ENCODE data around the gene ATXN1.

The ATXN1 gene

DNA sequence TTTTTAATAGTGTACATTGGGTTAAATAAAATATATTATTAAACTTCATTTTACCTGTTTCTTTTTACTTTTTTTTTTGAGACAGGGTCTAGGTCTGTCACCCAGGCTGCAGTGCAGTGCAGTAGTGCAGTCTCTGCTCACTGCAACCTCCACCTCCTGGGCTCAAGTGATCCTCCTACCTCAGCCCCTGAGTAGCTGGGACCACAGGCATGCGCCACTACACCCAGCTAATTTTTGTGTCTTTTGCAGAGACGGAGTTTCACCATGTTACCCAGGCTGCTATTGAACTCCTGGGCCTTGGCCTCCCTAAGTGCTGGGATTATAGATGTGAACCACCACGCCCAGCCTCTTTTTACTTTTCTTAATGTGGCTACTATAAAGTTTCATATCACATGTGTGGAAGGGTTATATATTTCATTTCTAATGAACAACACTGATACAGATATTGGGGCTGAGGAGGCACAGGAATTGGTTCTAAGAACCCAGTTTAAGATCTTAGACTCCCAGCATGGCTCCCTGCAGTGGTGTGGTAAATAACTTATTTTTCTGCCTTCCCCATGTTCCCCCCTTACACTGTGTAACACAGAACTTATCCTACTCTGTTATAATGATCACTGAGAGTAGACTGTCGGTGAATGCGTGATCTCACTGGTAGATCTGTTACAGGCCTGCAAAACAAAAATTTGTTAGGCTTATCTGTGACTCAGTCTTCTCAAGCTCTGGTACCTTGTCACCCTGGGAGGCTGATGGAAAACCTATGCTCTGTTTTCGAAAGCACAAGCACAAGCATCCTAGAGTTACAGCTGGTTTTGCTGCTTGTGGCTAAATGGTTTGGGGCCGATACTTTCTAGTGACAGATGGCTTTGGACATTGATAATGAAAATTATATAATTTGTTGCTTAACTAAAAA, 5.8 kb upstream of the ATXN1 start:
- no peak overlapping the region for H3K4me3 ChIP-seq (ENCODE audit: low read depth, low read length)
- DNase-seq (ENCODE audit: low read depth), result no peak
- TF ChIP-seq, protein P1, sequence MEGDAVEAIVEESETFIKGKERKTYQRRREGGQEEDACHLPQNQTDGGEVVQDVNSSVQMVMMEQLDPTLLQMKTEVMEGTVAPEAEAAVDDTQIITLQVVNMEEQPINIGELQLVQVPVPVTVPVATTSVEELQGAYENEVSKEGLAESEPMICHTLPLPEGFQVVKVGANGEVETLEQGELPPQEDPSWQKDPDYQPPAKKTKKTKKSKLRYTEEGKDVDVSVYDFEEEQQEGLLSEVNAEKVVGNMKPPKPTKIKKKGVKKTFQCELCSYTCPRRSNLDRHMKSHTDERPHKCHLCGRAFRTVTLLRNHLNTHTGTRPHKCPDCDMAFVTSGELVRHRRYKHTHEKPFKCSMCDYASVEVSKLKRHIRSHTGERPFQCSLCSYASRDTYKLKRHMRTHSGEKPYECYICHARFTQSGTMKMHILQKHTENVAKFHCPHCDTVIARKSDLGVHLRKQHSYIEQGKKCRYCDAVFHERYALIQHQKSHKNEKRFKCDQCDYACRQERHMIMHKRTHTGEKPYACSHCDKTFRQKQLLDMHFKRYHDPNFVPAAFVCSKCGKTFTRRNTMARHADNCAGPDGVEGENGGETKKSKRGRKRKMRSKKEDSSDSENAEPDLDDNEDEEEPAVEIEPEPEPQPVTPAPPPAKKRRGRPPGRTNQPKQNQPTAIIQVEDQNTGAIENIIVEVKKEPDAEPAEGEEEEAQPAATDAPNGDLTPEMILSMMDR (IDR thresholded peaks at IDR 0.05; ENCODE audit: low read depth, low read length, missing control alignments), result no peak

DNA sequence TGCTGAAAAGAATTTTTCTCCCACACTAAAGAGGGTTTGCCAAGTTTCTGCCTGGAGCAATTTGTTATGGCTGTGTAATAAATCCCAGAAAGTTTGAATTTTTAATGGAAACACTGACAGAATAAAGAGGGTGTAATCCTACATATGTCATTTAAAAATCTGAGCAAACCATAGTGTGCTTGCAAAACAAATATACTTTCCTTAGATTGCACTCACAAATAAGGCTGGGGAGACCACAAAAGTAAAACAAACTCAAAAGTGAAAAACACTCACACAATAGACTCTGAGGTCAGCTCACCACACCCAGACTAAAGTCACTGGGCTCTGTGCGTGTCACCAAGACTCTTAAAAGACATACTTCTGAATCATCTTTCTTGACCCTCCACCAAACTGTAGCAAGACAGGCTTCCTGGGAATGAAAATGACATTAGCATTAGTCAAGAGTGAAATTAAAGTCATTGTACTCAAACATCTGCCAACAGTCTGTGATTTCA, 4.8 kb upstream of the ATXN1 start:
- no peak overlapping the region for H3K4me3 ChIP-seq (ENCODE audit: low read depth, low read length)
- no peak for DNase-seq (ENCODE audit: low read depth)
- TF ChIP-seq, protein P1 (IDR thresholded peaks at IDR 0.05; ENCODE audit: low read depth, low read length, missing control alignments), result no peak

DNA sequence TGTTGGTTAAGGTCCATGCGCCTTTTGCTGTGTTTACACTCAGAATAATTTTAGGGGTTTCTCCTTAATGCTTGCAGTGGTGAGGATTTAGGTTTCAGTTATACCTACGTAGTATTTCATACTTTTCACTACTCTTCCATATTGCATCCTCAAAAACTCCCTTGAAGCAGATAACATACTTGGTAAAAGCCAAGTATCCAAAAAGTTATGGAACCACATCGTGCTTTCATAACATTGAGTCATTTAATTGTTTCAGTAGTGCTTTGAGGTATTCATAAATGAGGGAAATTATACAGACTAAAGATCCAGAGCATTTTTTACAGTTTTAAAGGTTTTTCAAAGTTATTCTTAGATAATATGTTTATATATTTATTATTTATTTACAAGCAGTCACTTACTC, 4.0 kb upstream of the ATXN1 start:
- H3K4me3 ChIP-seq (ENCODE audit: low read depth, low read length), result no peak overlapping the region
- DNase-seq (ENCODE audit: low read depth), result no peak
- TF ChIP-seq, protein P1 (IDR thresholded peaks at IDR 0.05; ENCODE audit: low read depth, low read length, missing control alignments), result no peak

DNA sequence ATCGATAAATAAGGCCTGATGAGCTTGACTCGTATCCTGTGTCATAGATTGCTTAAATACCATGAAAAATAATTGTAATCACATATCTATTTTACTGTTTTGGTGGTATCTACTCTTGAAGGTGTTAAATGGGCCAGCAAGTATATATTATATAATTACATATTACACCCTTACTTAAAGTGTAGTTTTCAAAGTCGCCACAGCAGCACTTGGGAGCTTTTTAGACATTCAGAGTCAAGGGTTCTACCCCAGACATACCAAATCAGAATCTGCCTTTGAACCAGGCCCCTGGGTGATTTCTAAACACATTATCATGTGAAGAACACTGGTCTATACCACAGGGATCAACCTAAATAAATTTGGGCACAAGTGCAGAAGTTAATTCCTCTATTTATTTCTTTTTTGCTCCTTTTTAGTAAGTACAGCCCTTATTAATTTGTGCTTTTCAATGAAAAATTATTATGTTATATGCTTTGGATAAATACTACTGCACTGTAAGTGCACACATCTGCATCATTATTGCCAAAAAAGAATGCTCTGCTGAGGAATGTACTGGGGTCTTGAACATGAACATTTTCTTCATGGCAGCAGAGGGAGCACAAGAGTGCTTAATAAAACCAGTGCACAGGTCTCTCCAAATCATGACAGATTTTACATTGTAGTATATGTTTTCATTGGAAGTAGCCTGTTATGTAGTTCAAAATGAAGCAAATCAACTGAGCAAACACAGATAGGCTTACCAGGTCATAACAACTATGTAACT, 3.1 kb upstream of the ATXN1 start:
- no peak for DNase-seq (ENCODE audit: low read depth)
- TF ChIP-seq, protein P1 (IDR thresholded peaks at IDR 0.05; ENCODE audit: low read depth, low read length, missing control alignments), result peak; percentile 19
- H3K4me3 ChIP-seq (ENCODE audit: low read depth, low read length), result no peak overlapping the region

DNA sequence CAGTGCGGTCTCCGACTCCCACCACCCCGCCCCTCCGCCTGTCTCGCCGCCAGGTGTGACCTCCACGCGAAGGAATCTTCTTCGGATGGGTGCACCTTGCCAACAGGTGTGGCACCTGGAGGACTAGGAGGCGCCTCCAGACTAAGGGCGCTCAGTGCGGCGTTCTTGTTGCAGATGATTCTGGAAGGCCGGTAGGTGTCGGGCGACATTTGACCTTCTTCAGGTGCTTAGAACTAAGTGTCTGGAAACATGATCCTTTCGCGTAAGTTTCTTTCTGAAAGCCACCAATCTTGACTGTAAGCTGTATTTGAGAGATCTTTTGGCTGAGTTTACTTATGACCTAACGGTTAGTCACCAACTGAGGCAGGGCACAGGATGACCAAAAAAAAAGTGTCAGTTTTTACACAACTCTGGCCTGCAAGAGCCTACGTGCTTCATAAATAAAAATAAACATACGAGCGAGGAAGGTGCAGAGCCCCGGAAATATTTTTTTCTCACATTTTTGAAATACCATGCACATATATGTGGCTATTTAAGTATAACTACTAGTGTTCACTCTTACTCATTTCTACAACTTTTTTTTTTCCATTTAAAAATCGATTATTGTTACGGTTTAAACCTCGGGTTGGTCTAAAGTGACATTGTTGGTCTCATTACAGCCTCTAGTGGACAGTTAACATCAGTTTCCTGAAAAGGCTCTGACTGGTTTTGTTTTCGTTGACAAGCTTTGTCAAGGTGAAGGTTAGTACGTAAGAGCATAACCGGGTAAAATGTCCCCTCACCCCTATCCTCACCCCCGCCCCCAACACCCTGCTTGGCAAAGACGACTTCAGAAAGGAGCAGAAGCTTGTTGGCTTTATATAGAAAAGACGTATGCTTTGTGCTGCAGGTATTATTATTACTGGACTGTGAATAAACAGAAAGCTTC, 1.6 kb upstream of the ATXN1 start:
- peak overlapping the region; percentile 92 for H3K4me3 ChIP-seq (ENCODE audit: low read depth, low read length)
- TF ChIP-seq, protein P1 (IDR thresholded peaks at IDR 0.05; ENCODE audit: low read depth, low read length, missing control alignments), result peak; percentile 83
- DNase-seq (ENCODE audit: low read depth), result no peak

DNA sequence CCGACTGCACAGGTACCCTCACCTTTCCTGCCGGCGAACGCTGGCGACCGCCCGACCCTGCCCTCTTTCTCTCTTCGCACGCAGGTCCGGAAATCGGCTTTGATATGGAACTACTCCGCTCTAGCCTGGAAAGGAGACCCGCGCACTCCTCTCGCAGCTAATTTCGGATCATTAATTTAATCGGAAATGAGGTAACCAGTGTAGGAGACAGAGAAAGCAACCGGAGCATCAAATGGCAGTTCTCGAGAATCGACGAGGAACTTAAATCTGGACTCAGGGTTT, 949 bp upstream of the ATXN1 start:
- TF ChIP-seq, protein P1 (IDR thresholded peaks at IDR 0.05; ENCODE audit: low read depth, low read length, missing control alignments), result no peak
- H3K4me3 ChIP-seq (ENCODE audit: low read depth, low read length), result peak overlapping the region; percentile 92
- no peak for DNase-seq (ENCODE audit: low read depth)
